HG02798 (cell line): ENCODE measurements around the gene NCKAP5.
A peak's percentile ranks its signal among the peaks of the same experiment; 100 is the strongest.

Source experiments
- ATAC-seq: cut with Tn5 transposase; IDR thresholded peaks from one replicate; pipeline ENCODE4 v1.9.1; 2021; ENCODE audit warnings: mild to moderate bottlenecking; ENCODE audit not compliant: unreplicated experiment, poor library complexity

The NCKAP5 gene

GRCh38 chr2:133434959-133435668 lies 133.1 kb downstream of the NCKAP5 start:
- ATAC-seq, result no peak

GRCh38 chr2:133433455-133434451 lies 134.5 kb downstream of the NCKAP5 start:
- ATAC-seq, result no peak

GRCh38 chr2:133432778-133433177 lies 135.5 kb downstream of the NCKAP5 start:
- no peak for ATAC-seq

GRCh38 chr2:133431289-133431688 lies 137.0 kb downstream of the NCKAP5 start:
- no peak for ATAC-seq

- no peak for ATAC-seq
These were observed 141.5 kb downstream of the NCKAP5 start for GRCh38 chr2:133426791-133427190.

GRCh38 chr2:133425612-133426011 lies 142.7 kb downstream of the NCKAP5 start:
- ATAC-seq, result no peak

GRCh38 chr2:133424876-133425275 lies 143.4 kb downstream of the NCKAP5 start:
- ATAC-seq, result no peak

GRCh38 chr2:133422931-133423351 lies 145.3 kb downstream of the NCKAP5 start:
- ATAC-seq, result no peak

GRCh38 chr2:133421516-133422324 lies 146.5 kb downstream of the NCKAP5 start:
- ATAC-seq, result peak; percentile 94

- ATAC-seq, result no peak
These were observed 147.5 kb downstream of the NCKAP5 start for GRCh38 chr2:133420788-133421187.

- ATAC-seq, result no peak
These were observed 149.6 kb downstream of the NCKAP5 start for GRCh38 chr2:133418671-133419070.

GRCh38 chr2:133418021-133418420 lies 150.2 kb downstream of the NCKAP5 start:
- peak; percentile 30 for ATAC-seq

- ATAC-seq, result no peak
These were observed 150.8 kb downstream of the NCKAP5 start for GRCh38 chr2:133417415-133417814.

- ATAC-seq, result no peak
These were observed 151.5 kb downstream of the NCKAP5 start for GRCh38 chr2:133416736-133417135.

- ATAC-seq, result no peak
These were observed 152.1 kb downstream of the NCKAP5 start for GRCh38 chr2:133416146-133416545.

- ATAC-seq, result no peak
These were observed 152.9 kb downstream of the NCKAP5 start for GRCh38 chr2:133415210-133415876.

GRCh38 chr2:133414486-133415209 lies 153.6 kb downstream of the NCKAP5 start:
- no peak for ATAC-seq

GRCh38 chr2:133413863-133414262 lies 154.4 kb downstream of the NCKAP5 start:
- no peak for ATAC-seq

- ATAC-seq, result no peak
These were observed 155.6 kb downstream of the NCKAP5 start for GRCh38 chr2:133412694-133413093.
